ENCODE results near the gene HOXA5. TPM values are rescaled to one million over a fixed set of nuclear protein-coding genes. Genes with fewer than 3 reads are reported as not detected.

Gene HOXA5
- total RNA-seq, 1 donor from 2014 or later = 18.8 TPM

DNA sequence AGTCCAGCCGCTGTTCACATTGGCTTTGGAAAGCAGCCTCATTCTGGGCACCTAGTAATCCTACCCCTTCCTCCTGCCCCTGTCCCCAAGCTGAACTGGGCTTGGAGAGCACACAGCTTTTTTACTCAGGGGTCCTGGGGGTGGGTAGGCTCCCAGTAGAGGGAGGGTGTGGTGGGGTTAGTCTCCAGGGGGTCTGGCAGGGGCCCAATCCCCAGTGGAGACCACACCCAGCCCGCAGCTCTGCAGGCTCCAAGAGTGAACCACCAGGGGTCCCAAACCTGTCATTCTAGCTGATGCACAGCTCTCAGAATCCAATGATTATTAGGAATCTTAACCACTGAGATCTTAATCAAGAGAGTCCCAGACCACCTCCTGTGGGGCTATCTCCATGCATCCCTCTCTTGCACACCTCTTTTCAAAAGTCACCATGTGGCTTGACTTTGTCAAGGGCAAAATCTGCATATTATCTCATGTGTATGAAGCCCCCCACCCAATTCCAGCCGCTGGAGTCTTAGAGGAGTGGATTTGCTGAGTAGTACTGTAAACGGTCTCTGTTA, 38.9 kb upstream of the HOXA5 start:
- DNase-seq (ENCODE audit: low read depth) = no peak
- Histone ChIP-seq H3K36me3 (ENCODE audit: control insufficient read depth, insufficient read depth, low read length) (no peaks in the 10 kb centered on the region), H3K4me3 (ENCODE audit: low read depth, low read length) (peak overlapping the region; percentile 78), H3K27me3 (ENCODE audit: control insufficient read depth, insufficient read depth, low read length) (no peaks in the 10 kb centered on the region)
- TF ChIP-seq, protein P1, sequence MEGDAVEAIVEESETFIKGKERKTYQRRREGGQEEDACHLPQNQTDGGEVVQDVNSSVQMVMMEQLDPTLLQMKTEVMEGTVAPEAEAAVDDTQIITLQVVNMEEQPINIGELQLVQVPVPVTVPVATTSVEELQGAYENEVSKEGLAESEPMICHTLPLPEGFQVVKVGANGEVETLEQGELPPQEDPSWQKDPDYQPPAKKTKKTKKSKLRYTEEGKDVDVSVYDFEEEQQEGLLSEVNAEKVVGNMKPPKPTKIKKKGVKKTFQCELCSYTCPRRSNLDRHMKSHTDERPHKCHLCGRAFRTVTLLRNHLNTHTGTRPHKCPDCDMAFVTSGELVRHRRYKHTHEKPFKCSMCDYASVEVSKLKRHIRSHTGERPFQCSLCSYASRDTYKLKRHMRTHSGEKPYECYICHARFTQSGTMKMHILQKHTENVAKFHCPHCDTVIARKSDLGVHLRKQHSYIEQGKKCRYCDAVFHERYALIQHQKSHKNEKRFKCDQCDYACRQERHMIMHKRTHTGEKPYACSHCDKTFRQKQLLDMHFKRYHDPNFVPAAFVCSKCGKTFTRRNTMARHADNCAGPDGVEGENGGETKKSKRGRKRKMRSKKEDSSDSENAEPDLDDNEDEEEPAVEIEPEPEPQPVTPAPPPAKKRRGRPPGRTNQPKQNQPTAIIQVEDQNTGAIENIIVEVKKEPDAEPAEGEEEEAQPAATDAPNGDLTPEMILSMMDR (IDR thresholded peaks at IDR 0.05; ENCODE audit: insufficient read depth, low read length, poor library complexity, severe bottlenecking) = peak; percentile 36

- no peak for DNase-seq (ENCODE audit: low read depth)
- Histone ChIP-seq H3K36me3 (ENCODE audit: control insufficient read depth, insufficient read depth, low read length) (no peaks in the 10 kb centered on the region), H3K27me3 (ENCODE audit: control insufficient read depth, insufficient read depth, low read length) (no peaks in the 10 kb centered on the region), H3K4me3 (ENCODE audit: low read depth, low read length) (peak overlapping the region; percentile 12)
- TF ChIP-seq, protein P1 (IDR thresholded peaks at IDR 0.05; ENCODE audit: insufficient read depth, low read length, poor library complexity, severe bottlenecking) = no peak
Observed at GRCh38 chr7:27181795-27182275, 38.4 kb upstream of the HOXA5 start.

DNA sequence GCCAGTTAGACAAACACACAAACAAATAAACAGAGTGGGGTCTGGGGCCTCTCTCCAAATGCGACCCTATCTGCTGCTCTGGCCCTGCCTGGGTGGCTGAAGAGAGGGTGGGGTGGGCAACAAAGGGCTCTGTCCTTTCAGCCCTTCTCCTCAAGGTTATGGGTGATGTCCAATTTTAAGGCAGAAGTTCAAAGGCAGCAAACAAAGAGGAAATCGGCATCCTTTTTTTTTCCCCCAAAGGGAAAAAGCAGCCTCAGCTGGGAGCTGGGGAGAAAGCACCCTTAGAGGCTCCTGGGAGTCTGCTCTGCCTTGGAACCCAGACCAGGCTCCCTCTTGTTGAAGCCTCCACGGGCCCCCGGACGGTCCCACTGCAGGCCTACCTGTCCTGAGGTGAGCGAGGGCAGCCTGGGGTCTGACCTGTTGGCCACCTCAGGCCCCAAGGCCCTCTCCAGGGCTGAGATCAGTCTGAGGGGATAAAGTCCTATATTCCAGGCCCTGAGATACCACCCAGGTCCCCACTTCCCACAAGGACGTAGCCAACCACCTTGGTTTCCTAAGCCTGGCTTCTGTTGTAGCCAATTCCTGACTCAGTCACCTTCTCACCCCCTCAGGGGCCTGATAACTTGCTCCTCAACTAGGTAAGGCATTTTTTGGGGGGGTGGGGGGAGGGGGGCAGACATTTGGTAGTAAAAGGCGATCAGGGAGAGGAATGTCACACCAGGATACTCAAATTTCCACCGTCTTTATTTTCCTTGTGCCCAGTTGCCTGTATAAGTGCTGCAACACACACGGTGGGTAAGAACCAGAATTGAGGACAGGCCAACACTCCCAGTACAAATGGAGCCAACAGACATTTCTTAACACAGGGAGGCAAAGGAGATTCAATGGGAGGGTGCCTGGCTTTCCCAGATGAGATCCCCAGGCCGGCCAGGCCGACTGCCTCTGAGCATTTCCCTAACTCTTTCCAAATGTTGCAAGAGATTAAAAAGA, 37.2 kb upstream of the HOXA5 start:
- H3K4me3 ChIP-seq (ENCODE audit: low read depth, low read length) = peak overlapping the region; percentile 15
- H3K36me3 ChIP-seq (ENCODE audit: control insufficient read depth, insufficient read depth, low read length) = no peaks in the 10 kb centered on the region
- TF ChIP-seq, protein P1 (IDR thresholded peaks at IDR 0.05; ENCODE audit: insufficient read depth, low read length, poor library complexity, severe bottlenecking) = no peak
- no peaks in the 10 kb centered on the region for H3K27me3 ChIP-seq (ENCODE audit: control insufficient read depth, insufficient read depth, low read length)
- DNase-seq (ENCODE audit: low read depth) = no peak

GRCh38 chr7:27179503-27180430, 36.3 kb upstream of the HOXA5 start:
- peak; percentile 54 for DNase-seq (ENCODE audit: low read depth)
- no peaks in the 10 kb centered on the region for H3K36me3 ChIP-seq (ENCODE audit: control insufficient read depth, insufficient read depth, low read length)
- TF ChIP-seq, protein P1 (IDR thresholded peaks at IDR 0.05; ENCODE audit: insufficient read depth, low read length, poor library complexity, severe bottlenecking) = peak; percentile 93
- no peaks in the 10 kb centered on the region for H3K27me3 ChIP-seq (ENCODE audit: control insufficient read depth, insufficient read depth, low read length)
- H3K4me3 ChIP-seq (ENCODE audit: low read depth, low read length) = peak overlapping the region; percentile 72

DNA sequence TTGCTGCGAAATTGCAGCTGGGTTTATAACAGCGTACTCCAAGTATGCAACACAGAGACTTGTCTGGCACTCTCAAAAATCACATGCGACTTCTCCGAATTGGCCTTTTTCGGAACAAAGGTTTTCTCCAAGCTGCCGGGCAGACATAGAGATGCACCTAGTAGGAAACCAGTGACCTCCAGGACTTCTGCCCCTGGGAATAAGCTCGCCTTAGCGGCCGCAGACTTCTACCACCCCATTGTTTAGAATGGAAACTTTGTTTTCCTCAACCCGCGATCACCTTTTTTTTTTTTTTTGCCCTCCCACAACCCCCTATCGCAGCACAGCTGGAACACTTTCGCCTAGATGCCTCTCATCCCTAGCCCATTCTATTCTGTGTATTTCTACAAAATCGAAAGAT, 35.5 kb upstream of the HOXA5 start:
- Histone ChIP-seq H3K36me3 (ENCODE audit: control insufficient read depth, insufficient read depth, low read length) (no peaks in the 10 kb centered on the region), H3K4me3 (ENCODE audit: low read depth, low read length) (peak overlapping the region; percentile 72), H3K27me3 (ENCODE audit: control insufficient read depth, insufficient read depth, low read length) (no peaks in the 10 kb centered on the region)
- no peak for DNase-seq (ENCODE audit: low read depth)
- TF ChIP-seq, protein P1 (IDR thresholded peaks at IDR 0.05; ENCODE audit: insufficient read depth, low read length, poor library complexity, severe bottlenecking) = no peak
